Measurements from ENCODE around the gene SGCA. TPM values are rescaled to one million over a fixed set of nuclear protein-coding genes. Genes with fewer than 3 reads are reported as not detected.

Gene SGCA
- total RNA-seq, 2 donors from 2014 or later = 0.51 to 2.6 TPM

- Histone ChIP-seq H3K4me1 (ENCODE audit: control insufficient read depth, insufficient read depth, low read length) (no peaks in the 10 kb centered on the region), H3K27me3 (ENCODE audit: control insufficient read depth, insufficient read depth, low read length, poor library complexity, severe bottlenecking) (no peaks in the 10 kb centered on the region), H3K36me3 (ENCODE audit: control insufficient read depth, insufficient read depth, low read length) (peaks cover 19% of the 10 kb centered on the region), H3K9me3 (ENCODE audit: control insufficient read depth, low read length) (no peaks in the 10 kb centered on the region), H3K4me3 (ENCODE audit: low read length) (no peak overlapping the region), H3K27ac (ENCODE audit: low read depth, low read length) (no peak overlapping the region), H3K9ac (ENCODE audit: extremely low read depth, low read length, poor library complexity, severe bottlenecking) (no peak overlapping the region)
- TF ChIP-seq CTCF (conservative IDR thresholded peaks at IDR 0.05) = no peak
- Mint-ChIP-seq H3K27me3 (ENCODE audit: insufficient read depth) (peaks cover 32% of the 10 kb centered on the region), H3K9me3 (no peaks in the 10 kb centered on the region), H3K4me1 (peaks cover 25% of the 10 kb centered on the region), H3K36me3 (ENCODE audit: low read depth) (peaks cover 12% of the 10 kb centered on the region), H3K4me3 (no peak overlapping the region), H3K27ac (peak overlapping the region; percentile 21)
- 93 to 95% methylated on average over 2 to 6 of the region's 6 CpGs for WGBS, 2 experiments (ENCODE audit: insufficient coverage in 1 of 2, insufficient read length in 1 of 2)
- no peak for DNase-seq
These were observed 33.6 kb upstream of the SGCA start for GRCh38 chr17:50132104-50132794.

GRCh38 chr17:50133028-50133768 lies 32.6 kb upstream of the SGCA start:
- H3K27me3 Mint-ChIP-seq (ENCODE audit: insufficient read depth) = peaks cover 28% of the 10 kb centered on the region
- no peak for TF ChIP-seq CTCF (conservative IDR thresholded peaks at IDR 0.05)

GRCh38 chr17:50133769-50134099 lies 32.1 kb upstream of the SGCA start:
- no peak overlapping the region for H3K27ac Mint-ChIP-seq
- H3K27ac ChIP-seq (ENCODE audit: low read depth, low read length) = no peak overlapping the region
- WGBS, 2 experiments (ENCODE audit: insufficient coverage in 1 of 2, insufficient read length in 1 of 2) = 48 to 49% methylated on average over 10 to 14 of the region's 16 CpGs
- peaks cover 25% of the 10 kb centered on the region for H3K27me3 Mint-ChIP-seq (ENCODE audit: insufficient read depth)
- H3K9me3 Mint-ChIP-seq = no peaks in the 10 kb centered on the region
- no peak overlapping the region for H3K4me3 ChIP-seq (ENCODE audit: low read length)
- DNase-seq = peak; percentile 74
- H3K36me3 ChIP-seq (ENCODE audit: control insufficient read depth, insufficient read depth, low read length) = peaks cover 34% of the 10 kb centered on the region
- no peak overlapping the region for H3K4me3 Mint-ChIP-seq
- no peak overlapping the region for H3K9ac ChIP-seq (ENCODE audit: extremely low read depth, low read length, poor library complexity, severe bottlenecking)
- H3K4me1 ChIP-seq (ENCODE audit: control insufficient read depth, insufficient read depth, low read length) = no peaks in the 10 kb centered on the region
- no peaks in the 10 kb centered on the region for H3K9me3 ChIP-seq (ENCODE audit: control insufficient read depth, low read length)
- H3K4me1 Mint-ChIP-seq = peaks cover 14% of the 10 kb centered on the region
- peaks cover 26% of the 10 kb centered on the region for H3K36me3 Mint-ChIP-seq (ENCODE audit: low read depth)
- no peaks in the 10 kb centered on the region for H3K27me3 ChIP-seq (ENCODE audit: control insufficient read depth, insufficient read depth, low read length, poor library complexity, severe bottlenecking)
- no peak for TF ChIP-seq CTCF (conservative IDR thresholded peaks at IDR 0.05)

More at GRCh38 chr17:50133028-50133768, 32.6 kb upstream of the SGCA start:
- H3K27me3 ChIP-seq (ENCODE audit: control insufficient read depth, insufficient read depth, low read length, poor library complexity, severe bottlenecking) = no peaks in the 10 kb centered on the region
- H3K9me3 ChIP-seq (ENCODE audit: control insufficient read depth, low read length) = no peaks in the 10 kb centered on the region
- Mint-ChIP-seq H3K9me3 (no peaks in the 10 kb centered on the region), H3K4me3 (no peak overlapping the region), H3K27ac (peak overlapping the region; percentile 21), H3K4me1 (peaks cover 18% of the 10 kb centered on the region), H3K36me3 (ENCODE audit: low read depth) (peaks cover 20% of the 10 kb centered on the region)
- peaks cover 28% of the 10 kb centered on the region for H3K36me3 ChIP-seq (ENCODE audit: control insufficient read depth, insufficient read depth, low read length)
- no peaks in the 10 kb centered on the region for H3K4me1 ChIP-seq (ENCODE audit: control insufficient read depth, insufficient read depth, low read length)
- H3K27ac ChIP-seq (ENCODE audit: low read depth, low read length) = no peak overlapping the region
- DNase-seq = peak; percentile 89
- H3K4me3 ChIP-seq (ENCODE audit: low read length) = no peak overlapping the region
- WGBS, 2 experiments (ENCODE audit: insufficient coverage in 1 of 2, insufficient read length in 1 of 2) = 14 to 60% methylated on average over 1 to 6 of the region's 7 CpGs
- no peak overlapping the region for H3K9ac ChIP-seq (ENCODE audit: extremely low read depth, low read length, poor library complexity, severe bottlenecking)

All from endodermal cell (in vitro differentiated cells).